Measurements from ENCODE around the gene CST8. TPM values are rescaled to one million over a fixed set of nuclear protein-coding genes. Genes with fewer than 3 reads are reported as not detected.
"Not testable (repeated sequence)": the region's sequence is repeated elsewhere in the genome, so short reads cannot be mapped to it uniquely, and the experiment has no call there.

CST8 gene
- total and polyA plus RNA-seq, 5 donors: not detected

GRCh38 chr20:23453549-23454543 is 37.1 kb upstream of the CST8 start:
- H3K4me3 ChIP-seq (ENCODE audit: low read length): no peak overlapping the region
- H3K27ac ChIP-seq (ENCODE audit: low read length): no peak overlapping the region
- 87% methylated on average over 15 of the region's 15 CpGs for WGBS
- H3K27me3 ChIP-seq (ENCODE audit: control insufficient read depth, insufficient read depth): no peaks in the 10 kb centered on the region
- intact Hi-C loops (cut with DNase I): no loop called here
- no peaks in the 10 kb centered on the region for H3K4me1 ChIP-seq (ENCODE audit: control insufficient read depth, insufficient read depth, low read length)
- no peak for DNase-seq
- no peak for ATAC-seq
- H3K9me3 ChIP-seq (ENCODE audit: control insufficient read depth, low read length): no peaks in the 10 kb centered on the region

GRCh38 chr20:23454816-23455215 is 36.1 kb upstream of the CST8 start:
- ATAC-seq (no peak), DNase-seq (no peak)
- no peaks in the 10 kb centered on the region for H3K9me3 ChIP-seq (ENCODE audit: control insufficient read depth, low read length)
- H3K27me3 ChIP-seq (ENCODE audit: control insufficient read depth, insufficient read depth): no peaks in the 10 kb centered on the region
- H3K27ac ChIP-seq (ENCODE audit: low read length): no peak overlapping the region
- no peak overlapping the region for H3K4me3 ChIP-seq (ENCODE audit: low read length)
- no peaks in the 10 kb centered on the region for H3K4me1 ChIP-seq (ENCODE audit: control insufficient read depth, insufficient read depth, low read length)
- 91% methylated on average over 1 of the region's 1 CpG for WGBS
- intact Hi-C loops (cut with DNase I): no loop called here

GRCh38 chr20:23455639-23456038 is 35.3 kb upstream of the CST8 start:
- DNase-seq: no peak
- H3K4me3 ChIP-seq (ENCODE audit: low read length): no peak overlapping the region
- H3K27me3 ChIP-seq (ENCODE audit: control insufficient read depth, insufficient read depth): no peaks in the 10 kb centered on the region
- ATAC-seq: no peak
- WGBS: 86% methylated on average over 7 of the region's 7 CpGs
- no peaks in the 10 kb centered on the region for H3K9me3 ChIP-seq (ENCODE audit: control insufficient read depth, low read length)
- no peaks in the 10 kb centered on the region for H3K4me1 ChIP-seq (ENCODE audit: control insufficient read depth, insufficient read depth, low read length)
- no peak overlapping the region for H3K27ac ChIP-seq (ENCODE audit: low read length)
- intact Hi-C loops (cut with DNase I): no loop called here

- Histone ChIP-seq H3K9me3 (ENCODE audit: control insufficient read depth, low read length) (no peaks in the 10 kb centered on the region), H3K27ac (ENCODE audit: low read length) (no peak overlapping the region), H3K4me3 (ENCODE audit: low read length) (no peak overlapping the region), H3K27me3 (ENCODE audit: control insufficient read depth, insufficient read depth) (no peaks in the 10 kb centered on the region), H3K4me1 (ENCODE audit: control insufficient read depth, insufficient read depth, low read length) (no peaks in the 10 kb centered on the region)
- intact Hi-C loops (cut with DNase I): no loop called here
- no peak for ATAC-seq
- DNase-seq: no peak
- WGBS: 47% methylated on average over 3 of the region's 3 CpGs
Observed at GRCh38 chr20:23456409-23456808, 34.5 kb upstream of the CST8 start.

- no peaks in the 10 kb centered on the region for H3K4me1 ChIP-seq (ENCODE audit: control insufficient read depth, insufficient read depth, low read length)
- H3K27ac ChIP-seq (ENCODE audit: low read length): no peak overlapping the region
- DNase-seq: no peak
- WGBS: 86% methylated on average over 7 of the region's 7 CpGs
- no peak for ATAC-seq
- intact Hi-C loops (cut with DNase I): no loop called here
- H3K9me3 ChIP-seq (ENCODE audit: control insufficient read depth, low read length): no peaks in the 10 kb centered on the region
- H3K27me3 ChIP-seq (ENCODE audit: control insufficient read depth, insufficient read depth): no peaks in the 10 kb centered on the region
- H3K4me3 ChIP-seq (ENCODE audit: low read length): no peak overlapping the region
Observed at GRCh38 chr20:23456873-23457272, 34.0 kb upstream of the CST8 start.

GRCh38 chr20:23459461-23460150 is 31.3 kb upstream of the CST8 start:
- intact Hi-C loops (cut with DNase I): no loop called here
- WGBS: 83% methylated on average over 3 of the region's 3 CpGs
- no peak overlapping the region for H3K27ac ChIP-seq (ENCODE audit: low read length)
- no peaks in the 10 kb centered on the region for H3K27me3 ChIP-seq (ENCODE audit: control insufficient read depth, insufficient read depth)
- no peaks in the 10 kb centered on the region for H3K9me3 ChIP-seq (ENCODE audit: control insufficient read depth, low read length)
- no peaks in the 10 kb centered on the region for H3K4me1 ChIP-seq (ENCODE audit: control insufficient read depth, insufficient read depth, low read length)
- H3K4me3 ChIP-seq (ENCODE audit: low read length): no peak overlapping the region
- ATAC-seq (no peak), DNase-seq (no peak)

- Histone ChIP-seq H3K4me1 (ENCODE audit: control insufficient read depth, insufficient read depth, low read length) (no peaks in the 10 kb centered on the region), H3K4me3 (ENCODE audit: low read length) (no peak overlapping the region), H3K27me3 (ENCODE audit: control insufficient read depth, insufficient read depth) (no peaks in the 10 kb centered on the region), H3K9me3 (ENCODE audit: control insufficient read depth, low read length) (no peaks in the 10 kb centered on the region), H3K27ac (ENCODE audit: low read length) (no peak overlapping the region)
- ATAC-seq (no peak), DNase-seq (no peak)
- WGBS: 98% methylated on average over 1 of the region's 1 CpG
- intact Hi-C loops (cut with DNase I): no loop called here
Observed at GRCh38 chr20:23461180-23461579, 29.7 kb upstream of the CST8 start.

- H3K27ac ChIP-seq (ENCODE audit: low read length); H3K4me3 ChIP-seq (ENCODE audit: low read length); H3K27me3 ChIP-seq (ENCODE audit: control insufficient read depth, insufficient read depth); H3K4me1 ChIP-seq (ENCODE audit: control insufficient read depth, insufficient read depth, low read length); ATAC-seq; H3K9me3 ChIP-seq (ENCODE audit: control insufficient read depth, low read length); DNase-seq; intact Hi-C loops (cut with DNase I): not testable (repeated sequence)
- 81% methylated on average over 3 of the region's 3 CpGs for WGBS
Observed at GRCh38 chr20:23466961-23467360, 24.0 kb upstream of the CST8 start.

- DNase-seq; ATAC-seq; H3K4me1 ChIP-seq (ENCODE audit: control insufficient read depth, insufficient read depth, low read length): not testable (repeated sequence)
Observed at GRCh38 chr20:23472306-23472705, 18.6 kb upstream of the CST8 start.

GRCh38 chr20:23473293-23473692 is 17.6 kb upstream of the CST8 start:
- H3K27me3 ChIP-seq (ENCODE audit: control insufficient read depth, insufficient read depth); H3K9me3 ChIP-seq (ENCODE audit: control insufficient read depth, low read length); intact Hi-C loops (cut with DNase I); H3K4me3 ChIP-seq (ENCODE audit: low read length); H3K27ac ChIP-seq (ENCODE audit: low read length); DNase-seq; ATAC-seq; H3K4me1 ChIP-seq (ENCODE audit: control insufficient read depth, insufficient read depth, low read length): not testable (repeated sequence)
- 31% methylated on average over 2 of the region's 2 CpGs for WGBS

More at GRCh38 chr20:23472306-23472705, 18.6 kb upstream of the CST8 start:
- H3K27me3 ChIP-seq (ENCODE audit: control insufficient read depth, insufficient read depth); H3K9me3 ChIP-seq (ENCODE audit: control insufficient read depth, low read length); intact Hi-C loops (cut with DNase I); H3K27ac ChIP-seq (ENCODE audit: low read length); H3K4me3 ChIP-seq (ENCODE audit: low read length): not testable (repeated sequence)
- WGBS: 67% methylated on average over 5 of the region's 5 CpGs

- ATAC-seq (no peak), DNase-seq (no peak)
- intact Hi-C loops (cut with DNase I): no loop called here
- WGBS: 74% methylated on average over 5 of the region's 5 CpGs
- no peaks in the 10 kb centered on the region for H3K27me3 ChIP-seq (ENCODE audit: control insufficient read depth, insufficient read depth)
- H3K9me3 ChIP-seq (ENCODE audit: control insufficient read depth, low read length): no peaks in the 10 kb centered on the region
- H3K4me1 ChIP-seq (ENCODE audit: control insufficient read depth, insufficient read depth, low read length): no peaks in the 10 kb centered on the region
- no peak overlapping the region for H3K4me3 ChIP-seq (ENCODE audit: low read length)
- H3K27ac ChIP-seq (ENCODE audit: low read length): no peak overlapping the region
Observed at GRCh38 chr20:23475395-23475794, 15.5 kb upstream of the CST8 start.
